Mesodermal cell (in vitro differentiated cells): ENCODE data around the gene ST6GALNAC1.

Experiments used
- H3K27ac ChIP-seq: 2 replicates; pipeline ENCODE4 v1.7.0; 2013; ENCODE audit warnings: mild to moderate bottlenecking, low read depth, low read length, moderate library complexity; ENCODE audit not compliant: severe bottlenecking
- H3K36me3 ChIP-seq: 2 replicates; pipeline ENCODE4 v1.7.1; 2013; ENCODE audit warnings: mild to moderate bottlenecking, low read length, moderate library complexity; ENCODE audit not compliant: control insufficient read depth, insufficient read depth
- H3K4me1 ChIP-seq: one replicate; pipeline ENCODE4 v1.7.1; 2013; ENCODE audit warnings: mild to moderate bottlenecking, low read length; ENCODE audit not compliant: insufficient read depth, control insufficient read depth, poor library complexity, severe bottlenecking
- H3K4me3 ChIP-seq: 2 replicates; pipeline ENCODE4 v1.7.0; 2013; ENCODE audit warnings: low read length, control low read depth, mild to moderate bottlenecking; ENCODE audit not compliant: insufficient read depth, poor library complexity, severe bottlenecking; ENCODE audit errors: extremely low read depth
- H3K9me3 ChIP-seq: 2 replicates; pipeline ENCODE4 v1.7.1; 2013; ENCODE audit warnings: mild to moderate bottlenecking, low read length, moderate library complexity; ENCODE audit not compliant: control insufficient read depth
- WGBS, 2 experiments: methylation state at CpG; one replicate each; pipeline ENCODE4 v1.1.5; 2013; ENCODE audit warnings: missing lambda C conversion rate in 2 of 2; ENCODE audit not compliant: insufficient coverage in 2 of 2; 5-methylcytosine and 5-hydroxymethylcytosine counted together

Gene ST6GALNAC1

DNA sequence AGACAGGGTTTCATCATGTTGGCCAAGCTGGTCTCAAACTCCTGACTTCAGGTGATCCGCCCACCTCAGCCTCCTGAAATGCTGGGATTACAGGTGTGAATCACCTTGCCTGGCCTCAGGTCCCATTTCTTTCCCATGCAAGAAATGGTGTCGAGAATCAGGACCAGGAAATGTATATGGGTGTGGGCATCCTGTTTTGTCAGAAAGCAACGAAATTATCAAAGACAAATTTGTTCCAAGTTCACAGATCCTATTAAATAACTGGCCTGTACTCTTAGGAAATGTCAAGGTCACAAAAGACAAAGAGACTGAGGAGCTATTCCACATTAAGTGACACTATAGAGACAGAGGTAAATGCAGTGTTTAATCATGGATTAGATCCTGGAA lies 17.1 kb upstream of the ST6GALNAC1 start:
- Histone ChIP-seq H3K36me3 (no peaks in the 10 kb centered on the region), H3K4me1 (peaks cover 9% of the 10 kb centered on the region), H3K9me3 (no peaks in the 10 kb centered on the region), H3K27ac (no peak overlapping the region), H3K4me3 (no peak overlapping the region)
- 89 to 100% methylated on average over 1 of the region's 3 CpGs for WGBS, 2 experiments

DNA sequence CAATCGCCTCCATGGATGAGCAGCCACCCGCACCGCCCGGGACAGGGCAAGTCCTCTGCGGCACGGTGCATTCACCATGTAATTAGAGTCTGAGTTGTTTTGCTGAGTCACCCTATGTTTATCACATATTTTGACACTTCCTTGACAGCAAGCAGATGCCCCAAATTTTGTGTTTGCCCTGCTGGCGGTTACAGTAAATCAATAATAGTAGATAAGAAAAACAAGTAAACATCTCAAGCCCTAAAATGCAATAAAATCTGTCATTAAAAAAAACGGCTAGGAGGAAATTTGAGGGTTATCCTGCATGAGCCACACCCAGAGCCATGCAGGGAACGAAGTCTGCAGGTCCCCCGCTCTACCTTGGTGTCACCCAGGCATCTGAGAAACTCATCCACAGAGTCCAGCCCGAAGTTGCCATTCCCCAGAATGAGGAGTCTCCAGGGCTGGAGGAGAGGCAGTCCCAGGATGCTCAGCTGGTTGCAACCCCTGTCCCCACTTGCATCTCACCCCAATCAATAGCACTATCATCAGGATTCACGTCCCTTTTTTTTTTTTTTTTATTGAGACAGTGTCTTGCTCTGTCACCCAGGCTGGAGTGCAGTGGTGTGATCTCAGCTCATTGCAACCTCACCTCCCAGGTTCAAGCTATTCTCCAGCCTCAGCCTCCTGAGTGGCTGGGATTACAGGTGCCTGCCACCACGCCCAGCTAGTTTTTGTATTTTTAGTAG lies 16.5 kb upstream of the ST6GALNAC1 start:
- H3K36me3 ChIP-seq, result no peaks in the 10 kb centered on the region
- no peak overlapping the region for H3K4me3 ChIP-seq
- 74 to 84% methylated on average over 5 to 8 of the region's 13 CpGs for WGBS, 2 experiments
- H3K9me3 ChIP-seq, result no peaks in the 10 kb centered on the region
- peaks cover 9% of the 10 kb centered on the region for H3K4me1 ChIP-seq
- H3K27ac ChIP-seq, result peak overlapping the region; percentile 41

DNA sequence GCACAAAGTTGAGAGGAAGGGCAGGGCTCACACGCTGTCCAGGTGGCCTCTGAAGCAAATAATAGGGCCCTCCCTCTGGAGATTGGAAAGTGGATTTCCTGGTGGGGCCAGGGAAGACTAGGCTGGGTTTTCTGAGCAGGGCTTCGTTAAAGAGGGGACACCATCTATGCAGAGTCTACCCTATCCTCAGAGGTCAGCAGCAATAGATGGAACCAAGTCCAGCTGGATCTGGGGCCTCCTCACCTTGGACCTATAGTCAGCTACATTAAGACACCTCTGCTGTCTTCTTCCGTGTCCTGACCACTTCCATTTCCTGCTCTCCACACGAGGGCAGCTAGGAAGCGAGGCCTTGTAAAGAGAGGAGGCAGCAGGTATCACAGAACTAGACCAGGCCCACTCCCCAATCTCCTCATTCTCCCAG lies 14.7 kb upstream of the ST6GALNAC1 start:
- no peak overlapping the region for H3K27ac ChIP-seq
- H3K36me3 ChIP-seq, result no peaks in the 10 kb centered on the region
- peaks cover 9% of the 10 kb centered on the region for H3K4me1 ChIP-seq
- no peaks in the 10 kb centered on the region for H3K9me3 ChIP-seq
- no peak overlapping the region for H3K4me3 ChIP-seq
- WGBS, 2 experiments, result 78 to 82% methylated on average over 3 to 5 of the region's 5 CpGs

DNA sequence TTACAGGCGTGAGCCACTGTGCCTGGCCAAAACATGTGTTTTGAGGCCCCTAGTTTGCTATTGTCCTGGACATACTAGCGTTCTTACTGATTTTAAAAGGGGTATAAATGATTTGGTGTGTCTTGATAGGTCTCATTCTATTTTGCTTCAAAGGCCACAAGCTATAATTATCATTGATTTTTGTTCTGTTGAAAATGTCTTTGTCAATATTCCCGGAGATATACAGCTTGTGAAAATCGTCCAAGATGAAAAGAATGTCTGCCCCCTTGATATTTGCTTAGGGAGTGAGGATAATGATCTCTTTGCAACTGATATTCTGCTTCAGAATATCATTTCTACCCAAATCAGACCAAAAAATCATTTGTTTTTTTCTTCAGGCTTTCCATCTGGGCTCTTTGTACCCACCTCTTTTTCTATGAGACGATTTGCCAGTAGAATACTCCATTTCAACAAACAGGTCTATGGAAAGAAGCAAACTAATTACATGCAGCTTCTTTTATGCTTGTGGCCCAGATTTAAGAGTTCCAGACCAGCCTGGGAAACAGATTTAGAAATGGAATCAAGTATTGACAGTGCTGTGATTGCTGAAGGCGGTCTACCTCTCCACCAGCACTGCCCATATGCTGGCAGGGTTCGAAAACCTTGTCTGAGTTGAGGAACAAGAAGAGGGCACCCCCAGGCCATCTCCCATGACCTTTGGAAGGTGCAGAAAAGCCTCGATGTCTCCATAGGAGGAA lies 14.1 kb upstream of the ST6GALNAC1 start:
- 90 to 93% methylated on average over 5 to 6 of the region's 8 CpGs for WGBS, 2 experiments
- no peaks in the 10 kb centered on the region for H3K36me3 ChIP-seq
- H3K27ac ChIP-seq, result no peak overlapping the region
- no peaks in the 10 kb centered on the region for H3K9me3 ChIP-seq
- peaks cover 9% of the 10 kb centered on the region for H3K4me1 ChIP-seq
- no peak overlapping the region for H3K4me3 ChIP-seq

DNA sequence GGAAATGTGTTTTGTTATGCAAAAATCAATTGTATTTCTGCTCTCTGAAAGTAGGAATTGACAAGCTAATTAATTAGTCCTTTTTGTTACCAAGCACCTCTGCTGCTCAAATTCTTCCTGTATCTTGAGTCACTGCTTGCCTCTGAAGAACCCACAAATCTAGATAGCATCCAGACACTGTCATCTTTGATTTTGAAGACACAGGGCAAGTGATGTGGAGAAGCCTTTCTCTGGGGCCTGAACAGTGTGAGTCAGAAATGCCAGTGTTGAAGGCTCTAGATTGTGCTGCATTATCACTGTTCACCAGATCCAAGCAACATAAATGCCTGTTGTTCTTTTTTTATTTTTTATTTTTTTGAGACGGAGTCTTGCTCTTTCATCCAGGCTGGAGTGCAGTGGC lies 10.9 kb upstream of the ST6GALNAC1 start:
- WGBS, 2 experiments, result no CpG with 5 or more reads among the region's 1 CpG
- no peak overlapping the region for H3K27ac ChIP-seq
- H3K36me3 ChIP-seq, result no peaks in the 10 kb centered on the region
- H3K4me3 ChIP-seq, result no peak overlapping the region
- peaks cover 9% of the 10 kb centered on the region for H3K9me3 ChIP-seq
- H3K4me1 ChIP-seq, result peaks cover 3% of the 10 kb centered on the region

DNA sequence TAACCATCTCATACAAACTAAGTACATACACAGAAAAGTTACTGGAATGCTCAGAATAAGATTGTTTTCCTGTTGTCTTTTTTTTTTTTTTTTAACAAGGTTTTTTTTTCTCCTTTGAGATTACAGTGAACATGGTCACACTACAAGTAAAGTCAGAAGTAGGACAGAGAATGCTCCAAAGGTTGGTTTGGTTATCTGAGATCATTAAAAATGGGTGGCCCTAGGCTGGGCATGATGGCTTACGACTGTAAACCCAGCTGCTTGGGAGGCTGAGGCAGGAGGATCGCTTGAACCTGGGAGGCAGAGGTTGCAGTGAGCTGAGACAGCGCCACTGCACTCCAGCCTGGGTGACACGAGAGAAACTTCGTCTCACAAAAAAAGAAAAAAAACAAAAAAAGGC lies 6.9 kb upstream of the ST6GALNAC1 start:
- Histone ChIP-seq H3K4me1 (no peaks in the 10 kb centered on the region), H3K4me3 (no peak overlapping the region), H3K27ac (no peak overlapping the region), H3K9me3 (peaks cover 9% of the 10 kb centered on the region), H3K36me3 (no peaks in the 10 kb centered on the region)
- 97 to 100% methylated on average over 2 to 3 of the region's 5 CpGs for WGBS, 2 experiments

DNA sequence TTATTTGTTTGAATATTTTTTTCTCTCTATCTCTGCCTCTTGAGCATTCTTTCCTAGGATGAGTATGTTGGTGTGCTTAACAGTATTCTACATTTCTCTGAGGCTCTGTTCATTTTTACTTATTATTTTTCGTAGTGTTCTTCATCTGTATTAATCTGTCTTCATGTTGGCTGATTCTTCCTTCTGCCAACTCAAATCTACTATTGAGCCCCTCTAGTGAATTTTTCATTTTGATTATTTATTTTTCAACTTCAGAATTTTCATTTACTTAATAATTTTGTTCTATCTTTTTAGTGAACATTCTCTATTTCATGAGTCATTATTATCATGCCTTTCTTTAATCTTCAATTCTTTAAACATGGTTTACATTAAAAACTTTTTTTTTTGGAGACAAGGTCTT lies 3.2 kb upstream of the ST6GALNAC1 start:
- H3K36me3 ChIP-seq, result no peaks in the 10 kb centered on the region
- H3K9me3 ChIP-seq, result no peaks in the 10 kb centered on the region
- H3K27ac ChIP-seq, result no peak overlapping the region
- peaks cover 2% of the 10 kb centered on the region for H3K4me1 ChIP-seq
- no peak overlapping the region for H3K4me3 ChIP-seq
- WGBS, 2 experiments, result no CpG with 5 or more reads among the region's 1 CpG

DNA sequence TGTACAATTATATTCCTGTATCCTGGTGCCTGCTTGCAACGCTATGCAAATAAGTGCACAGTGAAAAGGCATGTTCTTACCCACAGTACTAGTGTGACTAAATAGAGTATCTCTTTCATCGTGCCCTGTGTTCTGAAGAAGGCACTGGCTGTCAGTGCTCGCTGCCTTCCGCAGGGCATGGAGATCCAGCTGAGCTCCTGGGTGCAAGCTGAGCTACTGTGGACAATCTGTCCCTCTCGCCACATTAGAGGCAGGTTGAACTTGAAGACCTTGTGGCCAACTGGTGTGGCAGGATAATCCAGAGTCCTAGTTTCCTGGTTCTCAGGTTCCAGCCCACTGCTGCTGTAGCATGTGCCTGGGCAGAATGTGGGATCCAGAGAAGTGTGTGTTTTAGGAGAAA lies 1.9 kb upstream of the ST6GALNAC1 start:
- WGBS, 2 experiments, result 58 to 71% methylated on average over 2 to 5 of the region's 5 CpGs
- Histone ChIP-seq H3K36me3 (no peaks in the 10 kb centered on the region), H3K9me3 (no peaks in the 10 kb centered on the region), H3K4me3 (no peak overlapping the region), H3K27ac (no peak overlapping the region), H3K4me1 (peaks cover 2% of the 10 kb centered on the region)

DNA sequence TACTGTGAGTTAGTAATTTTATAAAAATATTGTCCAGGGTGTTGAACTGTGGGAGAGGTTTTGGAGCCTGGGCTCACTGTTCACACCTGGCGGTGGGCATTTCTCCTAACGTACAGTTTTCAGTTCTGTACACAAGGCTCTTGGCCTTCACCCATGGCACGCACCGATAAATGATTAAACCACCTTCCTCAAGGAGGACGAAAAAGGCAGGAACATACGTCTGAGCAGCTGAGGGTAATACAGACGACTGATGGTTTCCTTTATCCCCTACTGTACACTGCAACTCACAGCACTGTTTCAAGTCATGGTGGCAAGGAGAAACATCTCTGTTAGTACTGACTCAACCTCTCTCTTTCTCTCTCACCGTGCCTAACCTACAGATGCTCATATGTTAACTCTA lies 1.4 kb upstream of the ST6GALNAC1 start:
- Histone ChIP-seq H3K4me3 (no peak overlapping the region), H3K36me3 (no peaks in the 10 kb centered on the region), H3K9me3 (no peaks in the 10 kb centered on the region), H3K27ac (no peak overlapping the region), H3K4me1 (peaks cover 2% of the 10 kb centered on the region)
- 88 to 96% methylated on average over 7 of the region's 8 CpGs for WGBS, 2 experiments

DNA sequence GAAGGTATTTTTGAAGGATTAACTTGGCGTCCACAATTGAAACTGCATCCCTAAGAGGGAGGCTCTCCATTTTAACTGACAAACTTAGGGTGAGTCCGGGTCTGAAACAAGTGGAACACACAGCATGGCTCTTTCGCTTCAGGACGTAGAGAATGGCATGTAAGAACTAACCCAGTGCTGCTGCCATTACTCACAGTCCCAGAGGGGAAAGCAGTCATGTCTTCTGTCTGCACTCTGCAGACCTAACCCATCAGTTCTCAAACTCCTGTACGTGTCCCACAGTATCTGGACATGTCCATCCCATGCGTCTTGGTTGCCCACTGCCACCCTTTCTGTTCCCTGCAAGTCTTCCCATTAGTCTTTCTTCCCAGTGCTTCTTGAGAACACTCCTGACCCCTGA lies 563 bp downstream of the ST6GALNAC1 start:
- 90 to 95% methylated on average over 6 of the region's 6 CpGs for WGBS, 2 experiments
- Histone ChIP-seq H3K9me3 (no peaks in the 10 kb centered on the region), H3K36me3 (no peaks in the 10 kb centered on the region), H3K4me1 (peaks cover 2% of the 10 kb centered on the region), H3K4me3 (no peak overlapping the region), H3K27ac (no peak overlapping the region)

DNA sequence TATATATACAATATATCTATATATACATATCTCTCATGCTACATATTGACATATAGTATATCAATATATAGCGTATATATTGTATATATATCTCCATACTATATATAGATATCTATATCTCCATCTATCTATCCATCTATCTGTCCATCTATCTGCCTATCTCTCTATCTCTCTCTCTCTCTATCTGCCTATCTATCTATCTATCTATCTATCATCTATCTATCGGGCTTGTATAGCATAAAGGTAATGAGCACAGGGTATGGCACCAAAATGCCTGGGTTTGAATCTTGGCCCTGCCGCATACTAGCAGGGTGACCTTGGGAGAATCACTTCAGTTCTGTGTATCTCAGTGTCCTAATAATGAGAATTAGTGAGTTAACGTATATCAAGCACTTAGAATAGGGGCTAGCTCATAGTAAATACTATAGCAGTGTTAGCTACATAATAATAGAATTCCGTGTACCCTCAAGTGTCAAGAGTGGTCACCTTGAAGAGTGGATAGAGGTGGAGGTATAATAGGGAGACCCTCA lies 1.5 kb downstream of the ST6GALNAC1 start:
- Histone ChIP-seq H3K9me3 (no peaks in the 10 kb centered on the region), H3K36me3 (no peaks in the 10 kb centered on the region), H3K4me3 (no peak overlapping the region), H3K4me1 (peaks cover 2% of the 10 kb centered on the region), H3K27ac (no peak overlapping the region)
- 100% methylated on average over 1 to 2 of the region's 5 CpGs for WGBS, 2 experiments
